K562 (cell line): ENCODE measurements around the gene WWP2. TPM values are rescaled to one million over a fixed set of nuclear protein-coding genes. Genes with fewer than 3 reads are reported as not detected.

ENCODE experiments used
- BACH1 ChIP-seq: fragments of 200-800 bp; sonication (Bioruptor generic); IDR thresholded peaks from 2 replicates; pipeline ENCODE4 v1.6.1; 2016; ENCODE audit warnings: missing genetic modification characterization, missing compliant biosample characterization
- CTCF ChIP-seq, 3 experiments: IDR thresholded peaks in 2 of 3; conservative IDR thresholded peaks in 1 of 3; 2 replicates each; pipeline ENCODE4 v1.5.1; 2011 to 2012; ENCODE audit warnings: low read length in 3 of 3, mild to moderate bottlenecking in 3 of 3, control low read depth in 2 of 3, improper control_type of control experiment in 1 of 3, inconsistent platforms in 1 of 3, low read depth in 1 of 3, mixed read lengths in 1 of 3, moderate library complexity in 1 of 3; ENCODE audit not compliant: insufficient read depth in 2 of 3
- HIVEP1 ChIP-seq: fragments of 250-450 bp; sonication (Bioruptor Pico); IDR thresholded peaks from 2 replicates; pipeline ENCODE4 v1.4.0; 2020; ENCODE audit warnings: mild to moderate bottlenecking
- HLTF ChIP-seq: fragments of 450-650 bp; IDR thresholded peaks from 2 replicates; pipeline ENCODE4 v1.6.1; 2016
- HNRNPH1 ChIP-seq: fragments of 200-400 bp; formaldehyde crosslinking; optimal IDR thresholded peaks from 2 replicates; pipeline ENCODE3; 2017; ENCODE audit warnings: low read depth, mild to moderate bottlenecking, low read length, moderate library complexity
- HOMEZ ChIP-seq: fragments of 250-450 bp; sonication (Bioruptor Pico); IDR thresholded peaks from 2 replicates; pipeline ENCODE4 v1.4.0; 2020; ENCODE audit warnings: mild to moderate bottlenecking, moderate library complexity
- NCOA6 ChIP-seq: fragments of 450-650 bp; IDR thresholded peaks from 2 replicates; pipeline ENCODE4 v1.6.1; 2017; ENCODE audit warnings: mild to moderate bottlenecking
- SMAD3 ChIP-seq: fragments of 450-650 bp; formaldehyde crosslinking; conservative IDR thresholded peaks from 2 replicates; pipeline ENCODE4 v1.4.0; 2020; ENCODE audit warnings: mild to moderate bottlenecking
- SRSF1 ChIP-seq: fragments of 200-400 bp; formaldehyde crosslinking; IDR thresholded peaks from 2 replicates; pipeline ENCODE4 v1.6.1; 2017; ENCODE audit warnings: mild to moderate bottlenecking, low read depth, low read length, moderate library complexity
- ZNF197 ChIP-seq: fragments of 200-800 bp; sonication (Bioruptor generic); IDR thresholded peaks from 2 replicates; pipeline ENCODE4 v1.6.1; 2016; ENCODE audit warnings: low read depth, missing genetic modification characterization, missing compliant biosample characterization
- ZNF655 ChIP-seq: fragments of 250-450 bp; sonication (Bioruptor Pico); IDR thresholded peaks from 2 replicates; pipeline ENCODE4 v1.5.0; 2021
- ZNF707 ChIP-seq: fragments of 250-450 bp; sonication (Bioruptor Pico); conservative IDR thresholded peaks from 2 replicates; pipeline ENCODE4 v1.8.0; 2022; ENCODE audit warnings: inconsistent platforms, mild to moderate bottlenecking, moderate library complexity
- polyA plus RNA-seq, 8 experiments: library from polyadenylated mRNA; depleted of rRNA in 4 of 8; stranded (reverse) in 5 of 8; unstranded in 3 of 8; fragments of >200 nt; fragmentation: Nextera tagmentation in 2 of 8; fragmentation: Illumina TruSeq in 1 of 8; extraction: Ambion mirVana in 2 of 8; extraction: Trizol in 1 of 8; gene quantifications; 2 replicates each; pipeline versions ENCODE4 v1.2.1 to v1.2.3, GENCODE V29; 2011 to 2014; ENCODE audit warnings: inconsistent platforms in 1 of 8, missing spikeins in 1 of 8
- total RNA-seq, 7 experiments: library from RNA; depleted of rRNA in 6 of 7; stranded (reverse); fragments of >200 nt in 6 of 7; fragmentation: Illumina TruSeq in 2 of 7; extraction: Trizol in 2 of 7; gene quantifications; 2 replicates each; pipeline versions ENCODE4 v1.2.1 to v1.2.3, GENCODE V29; 2011 to 2021; ENCODE audit warnings: low replicate concordance in 1 of 7

The WWP2 gene
- total and polyA plus RNA-seq, 9 of the 15 experiments (the other 6 are each of a cell fraction or from before 2014, with no cell fraction given): 1.9 to 34.4 (median 14.6) TPM

- TF ChIP-seq CTCF (IDR thresholded peaks at IDR 0.05 in 2 of 3, conservative IDR thresholded peaks at IDR 0.05 in 1 of 3; ENCODE audit: insufficient read depth in 2 of 3, low read depth in 1 of 3, low read length in 3 of 3) (no peak), HIVEP1 (CRISPR knock-in tag) (no peak), ZNF655 (CRISPR knock-in tag) (no peak), SMAD3 (CRISPR knock-in tag) (no peak), HLTF (no peak), HNRNPH1 (no peak), ZNF197 (no peak), BACH1 (no peak), ZNF707 (CRISPR knock-in tag) (no peak), HOMEZ (CRISPR knock-in tag) (no peak), NCOA6 (no peak), SRSF1 (no peak)
Measured at GRCh38 chr16:69925311-69925710, 163.2 kb downstream of the WWP2 start (continued).
